Neural cell (in vitro differentiated cells): ENCODE results near the gene ACTN1.

Experiments
- EZH2 ChIP-seq: fragments of 200-600, 300-800 bp; shearing (Covaris generic), sonication (generic); IDR thresholded peaks from 2 replicates; pipeline ENCODE4 v1.6.1; 2014; ENCODE audit warnings: antibody characterized with exemption, low read length, borderline replicate concordance, mild to moderate bottlenecking; ENCODE audit not compliant: insufficient read depth, poor library complexity, severe bottlenecking
- POLR2AphosphoS5 ChIP-seq: IDR thresholded peaks from 2 replicates; pipeline ENCODE4 v1.6.1; 2012
- TF ChIP-seq, protein P1 (sequence below): fragments of 450-650 bp; IDR thresholded peaks from 2 replicates; pipeline ENCODE4 v1.5.1; 2014; ENCODE audit warnings: antibody characterized with exemption, mild to moderate bottlenecking, moderate library complexity; ENCODE audit not compliant: poor library complexity, severe bottlenecking

DNA sequence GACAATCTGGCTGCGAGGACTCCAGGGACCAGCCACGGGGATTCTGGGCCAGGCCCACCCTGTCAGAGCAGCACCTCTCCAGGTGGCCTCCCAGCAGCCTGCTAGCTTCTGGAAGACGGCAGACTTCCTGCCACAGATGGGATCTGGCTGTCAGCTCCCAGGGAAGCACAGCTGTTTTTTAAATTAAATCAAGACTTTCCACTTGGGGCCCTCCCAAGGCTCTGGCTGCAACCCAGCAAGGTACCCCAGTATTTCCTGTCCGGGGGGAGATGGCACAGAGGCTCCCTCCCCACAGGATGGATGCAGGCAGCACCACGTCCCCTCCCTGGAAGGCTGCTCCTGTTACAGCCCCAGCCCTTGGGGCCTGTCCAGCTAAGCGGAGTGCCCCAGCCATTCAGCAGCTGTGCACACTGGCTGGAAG is 56.9 kb downstream of the ACTN1 start:
- TF ChIP-seq, protein P1, sequence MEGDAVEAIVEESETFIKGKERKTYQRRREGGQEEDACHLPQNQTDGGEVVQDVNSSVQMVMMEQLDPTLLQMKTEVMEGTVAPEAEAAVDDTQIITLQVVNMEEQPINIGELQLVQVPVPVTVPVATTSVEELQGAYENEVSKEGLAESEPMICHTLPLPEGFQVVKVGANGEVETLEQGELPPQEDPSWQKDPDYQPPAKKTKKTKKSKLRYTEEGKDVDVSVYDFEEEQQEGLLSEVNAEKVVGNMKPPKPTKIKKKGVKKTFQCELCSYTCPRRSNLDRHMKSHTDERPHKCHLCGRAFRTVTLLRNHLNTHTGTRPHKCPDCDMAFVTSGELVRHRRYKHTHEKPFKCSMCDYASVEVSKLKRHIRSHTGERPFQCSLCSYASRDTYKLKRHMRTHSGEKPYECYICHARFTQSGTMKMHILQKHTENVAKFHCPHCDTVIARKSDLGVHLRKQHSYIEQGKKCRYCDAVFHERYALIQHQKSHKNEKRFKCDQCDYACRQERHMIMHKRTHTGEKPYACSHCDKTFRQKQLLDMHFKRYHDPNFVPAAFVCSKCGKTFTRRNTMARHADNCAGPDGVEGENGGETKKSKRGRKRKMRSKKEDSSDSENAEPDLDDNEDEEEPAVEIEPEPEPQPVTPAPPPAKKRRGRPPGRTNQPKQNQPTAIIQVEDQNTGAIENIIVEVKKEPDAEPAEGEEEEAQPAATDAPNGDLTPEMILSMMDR: no peak
- TF ChIP-seq EZH2 (no peak), POLR2AphosphoS5 (no peak)
